Stomach (tissue), 9 donors: Measurements from ENCODE around the gene SULF2. TPM values are rescaled to one million over a fixed set of nuclear protein-coding genes. Genes with fewer than 3 reads are reported as not detected.

Source experiments
- DNase-seq, 2 donors: peaks; one replicate each; pipeline versions ENCODE4 v3.0.0 to v3.0.0-alpha.2; 2013 to 2019
- H3K27ac ChIP-seq, 5 donors: fragments of 200-600 bp in 4 of 5; sonication (generic) in 4 of 5; one replicate each; pipeline ENCODE4 v1.5.1; 2013 to 2019; ENCODE audit warnings: mild to moderate bottlenecking in 1 of 5, moderate library complexity in 1 of 5
- H3K27me3 ChIP-seq, 3 donors: fragments of 200-600 bp; sonication (generic); one replicate each; pipeline ENCODE4 v1.5.1; 2017 to 2019; ENCODE audit warnings: mixed run types in 1 of 3
- H3K36me3 ChIP-seq, 4 donors: fragments of 200-600 bp; sonication (generic); 1 replicate in 3 of 4; 2 replicates in 1 of 4; pipeline ENCODE4 v1.5.1; 2016 to 2019
- H3K4me1 ChIP-seq, 4 donors: fragments of 200-600 bp; sonication (generic); one replicate each; pipeline ENCODE4 v1.5.1; 2016 to 2019
- H3K4me3 ChIP-seq, 4 donors: fragments of 200-600 bp; sonication (generic) in 3 of 4; one replicate each; pipeline ENCODE4 v1.5.1; 2016 to 2019; ENCODE audit warnings: mild to moderate bottlenecking in 1 of 4
- H3K9me3 ChIP-seq, 4 donors: fragments of 200-600 bp; sonication (generic); one replicate each; pipeline ENCODE4 v1.5.1; 2016 to 2019
- CTCF ChIP-seq, 7 experiments: fragments of 450-650 bp in 4 of 7; fragments of 200-600 bp in 3 of 7; sonication (generic) in 3 of 7; IDR thresholded peaks; one replicate each; pipeline ENCODE4 v1.5.1; 2016 to 2019; ENCODE audit warnings: antibody characterized with exemption in 7 of 7, control low read depth in 2 of 7, mild to moderate bottlenecking in 1 of 7
- EP300 ChIP-seq: sonication (generic); formaldehyde crosslinking; IDR thresholded peaks from one replicate; pipeline ENCODE4 v1.6.1; 2017; ENCODE audit warnings: antibody characterized with exemption
- POLR2A ChIP-seq, 4 donors: fragments of 450-650 bp; IDR thresholded peaks; one replicate each; pipeline ENCODE4 v1.6.1; 2016; ENCODE audit warnings: antibody characterized with exemption in 4 of 4, control low read depth in 2 of 4, mild to moderate bottlenecking in 1 of 4, moderate library complexity in 1 of 4
- POLR2AphosphoS5 ChIP-seq, 3 donors: sonication (generic); formaldehyde crosslinking; IDR thresholded peaks; one replicate each; pipeline ENCODE4 v1.6.1; 2016; ENCODE audit warnings: antibody characterized with exemption in 3 of 3
- WGBS, 5 donors: extraction: QIAGEN DNeasy Blood & Tissue Kit in 3 of 5; methylation state at CpG; one replicate each; pipeline versions ENCODE4 v1.1.5 to v1.1.7; 2013 to 2018; 5-methylcytosine and 5-hydroxymethylcytosine counted together
- intact Hi-C: fragments of 100-400 bp; cut with DNase I; formaldehyde crosslinking; loops from one replicate; pipeline ENCODE4 v1.15.1; 2023; ENCODE audit warnings: low total_unique reads
- polyA plus RNA-seq, 3 donors: library from polyadenylated mRNA; stranded (reverse); fragments of 200-250 nt; gene quantifications; one replicate each; pipeline ENCODE4 v1.2.3, GENCODE V29; 2013
- total RNA-seq, 5 donors: library from RNA; depleted of rRNA; stranded (reverse); fragments of >200 nt; gene quantifications; one replicate each; pipeline versions ENCODE4 v1.1.0 to v1.2.3, GENCODE V29; 2014 to 2016
- donor health status: healthy with polysubstance abuse.
- donor health status: Bipolar disorder and iron deficiency.
- donor health status: healthy.

The SULF2 gene
- total and polyA plus RNA-seq, 8 donors, result 9.0 to 226 (median 27.3) TPM

GRCh38 chr20:47817573-47817972 lies 32.3 kb upstream of the SULF2 start:
- no peak for DNase-seq
- Histone ChIP-seq H3K36me3 (no peaks in the 10 kb centered on the region), H3K4me1 (no peaks in the 10 kb centered on the region), H3K9me3 (peaks cover 0 to 18% (median 13%) of the 10 kb centered on the region in 4 donors), H3K27ac (no peak overlapping the region), H3K4me3 (no peak overlapping the region), H3K27me3 (peaks cover 0 to 65% (median 23%) of the 10 kb centered on the region in 3 donors)
- WGBS, 5 donors, result 76 to 85% (median 80%) methylated on average over 7 of the region's 7 CpGs
- TF ChIP-seq POLR2A (IDR thresholded peaks at IDR 0.05) (no peak), CTCF (IDR thresholded peaks at IDR 0.05) (no peak), POLR2AphosphoS5 (IDR thresholded peaks at IDR 0.05) (no peak), EP300 (no peak)
- intact Hi-C loops, result loop anchor here (10.0 kb wide), 1 partner anchor 77 kb away; no protein-coding TSS in a partner anchor

GRCh38 chr20:47816487-47817451 lies 31.5 kb upstream of the SULF2 start:
- DNase-seq, result no peak
- intact Hi-C loops, result loop anchor here (10.0 kb wide), 1 partner anchor 78 kb away; no protein-coding TSS in a partner anchor
- WGBS, 5 donors, result 61 to 70% (median 67%) methylated on average over 5 of the region's 5 CpGs

GRCh38 chr20:47815866-47816265 lies 30.6 kb upstream of the SULF2 start:
- peaks cover 0 to 72% (median 16%) of the 10 kb centered on the region in 3 donors for H3K27me3 ChIP-seq
- TF ChIP-seq POLR2A (IDR thresholded peaks at IDR 0.05), result no peak
- no peak for TF ChIP-seq POLR2AphosphoS5 (IDR thresholded peaks at IDR 0.05)
- TF ChIP-seq CTCF (IDR thresholded peaks at IDR 0.05), result no peak
- no peak for TF ChIP-seq EP300

More at GRCh38 chr20:47816487-47817451, 31.5 kb upstream of the SULF2 start:
- Histone ChIP-seq H3K9me3 (peaks cover 0 to 18% (median 13%) of the 10 kb centered on the region in 4 donors), H3K27me3 (peaks cover 0 to 72% (median 22%) of the 10 kb centered on the region in 3 donors), H3K4me3 (no peak overlapping the region), H3K4me1 (no peaks in the 10 kb centered on the region), H3K36me3 (no peaks in the 10 kb centered on the region), H3K27ac (no peak overlapping the region)
- TF ChIP-seq EP300, result no peak
- no peak for TF ChIP-seq CTCF (IDR thresholded peaks at IDR 0.05)
- no peak for TF ChIP-seq POLR2A (IDR thresholded peaks at IDR 0.05)
- TF ChIP-seq POLR2AphosphoS5 (IDR thresholded peaks at IDR 0.05), result no peak

GRCh38 chr20:47815416-47815806 lies 30.1 kb upstream of the SULF2 start:
- TF ChIP-seq POLR2AphosphoS5 (IDR thresholded peaks at IDR 0.05), result no peak
- no peak for TF ChIP-seq EP300
- no peak for TF ChIP-seq CTCF (IDR thresholded peaks at IDR 0.05)
- no peak for TF ChIP-seq POLR2A (IDR thresholded peaks at IDR 0.05)
- WGBS, 5 donors, result 78 to 89% (median 84%) methylated on average over 3 of the region's 3 CpGs
- Histone ChIP-seq H3K27me3 (peaks cover 0 to 73% (median 16%) of the 10 kb centered on the region in 3 donors), H3K9me3 (peaks cover 0 to 18% (median 13%) of the 10 kb centered on the region in 4 donors), H3K4me1 (no peaks in the 10 kb centered on the region), H3K36me3 (no peaks in the 10 kb centered on the region), H3K27ac (no peak overlapping the region), H3K4me3 (no peak overlapping the region)
- intact Hi-C loops, result loop anchor here (10.0 kb wide), 1 partner anchor 79 kb away; no protein-coding TSS in a partner anchor
- no peak for DNase-seq

More at GRCh38 chr20:47815866-47816265, 30.6 kb upstream of the SULF2 start:
- H3K27ac ChIP-seq, result no peak overlapping the region
- no peaks in the 10 kb centered on the region for H3K4me1 ChIP-seq
- no peaks in the 10 kb centered on the region for H3K36me3 ChIP-seq
- H3K4me3 ChIP-seq, result no peak overlapping the region
- WGBS, 5 donors, result 53 to 70% (median 65%) methylated on average over 5 of the region's 5 CpGs
- peaks cover 0 to 18% (median 13%) of the 10 kb centered on the region in 4 donors for H3K9me3 ChIP-seq
- no peak for DNase-seq
- intact Hi-C loops, result loop anchor here (10.0 kb wide), 1 partner anchor 79 kb away; no protein-coding TSS in a partner anchor
